Vagina (tissue), 2 donors: ENCODE results near the gene DDX11.
"Not testable (repeated sequence)": the region's sequence is repeated elsewhere in the genome, so short reads cannot be mapped to it uniquely, and the experiment has no call there.

Source experiments
- POLR2A ChIP-seq, 2 donors: fragments of 450-650 bp; IDR thresholded peaks; one replicate each; pipeline ENCODE4 v1.6.1; 2017; ENCODE audit warnings: antibody characterized with exemption in 2 of 2, mild to moderate bottlenecking in 2 of 2, moderate library complexity in 2 of 2
- TF ChIP-seq, protein P1 (sequence below), 3 experiments: fragments of 450-650 bp in 2 of 3; fragments of 200-600 bp in 1 of 3; sonication (generic) in 1 of 3; IDR thresholded peaks; one replicate each; pipeline ENCODE4 v1.5.1; 2017 to 2019; ENCODE audit warnings: antibody characterized with exemption in 3 of 3, mild to moderate bottlenecking in 2 of 3, moderate library complexity in 2 of 3

DNA sequence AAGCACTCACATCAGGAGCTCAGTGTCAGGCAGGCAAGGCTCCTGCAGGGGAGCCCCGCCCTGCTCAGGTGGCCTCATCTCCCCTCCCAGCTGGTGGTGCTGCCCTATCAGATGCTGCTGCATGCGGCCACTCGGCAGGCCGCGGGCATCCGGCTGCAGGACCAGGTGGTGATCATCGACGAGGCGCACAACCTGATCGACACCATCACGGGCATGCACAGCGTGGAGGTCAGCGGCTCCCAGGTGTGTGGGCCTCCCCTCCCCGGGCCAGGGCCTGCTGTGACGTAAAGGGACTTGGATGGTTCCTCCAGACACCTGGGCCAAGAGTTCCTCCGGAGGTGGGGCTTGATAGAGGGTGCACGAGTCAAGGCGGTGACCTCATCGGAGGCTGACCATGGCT is 18.0 kb downstream of the DDX11 start:
- TF ChIP-seq, protein P1, sequence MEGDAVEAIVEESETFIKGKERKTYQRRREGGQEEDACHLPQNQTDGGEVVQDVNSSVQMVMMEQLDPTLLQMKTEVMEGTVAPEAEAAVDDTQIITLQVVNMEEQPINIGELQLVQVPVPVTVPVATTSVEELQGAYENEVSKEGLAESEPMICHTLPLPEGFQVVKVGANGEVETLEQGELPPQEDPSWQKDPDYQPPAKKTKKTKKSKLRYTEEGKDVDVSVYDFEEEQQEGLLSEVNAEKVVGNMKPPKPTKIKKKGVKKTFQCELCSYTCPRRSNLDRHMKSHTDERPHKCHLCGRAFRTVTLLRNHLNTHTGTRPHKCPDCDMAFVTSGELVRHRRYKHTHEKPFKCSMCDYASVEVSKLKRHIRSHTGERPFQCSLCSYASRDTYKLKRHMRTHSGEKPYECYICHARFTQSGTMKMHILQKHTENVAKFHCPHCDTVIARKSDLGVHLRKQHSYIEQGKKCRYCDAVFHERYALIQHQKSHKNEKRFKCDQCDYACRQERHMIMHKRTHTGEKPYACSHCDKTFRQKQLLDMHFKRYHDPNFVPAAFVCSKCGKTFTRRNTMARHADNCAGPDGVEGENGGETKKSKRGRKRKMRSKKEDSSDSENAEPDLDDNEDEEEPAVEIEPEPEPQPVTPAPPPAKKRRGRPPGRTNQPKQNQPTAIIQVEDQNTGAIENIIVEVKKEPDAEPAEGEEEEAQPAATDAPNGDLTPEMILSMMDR (IDR thresholded peaks at IDR 0.05): not testable (repeated sequence)
- TF ChIP-seq POLR2A (IDR thresholded peaks at IDR 0.05): not testable (repeated sequence)
